Measurements from ENCODE around the gene TACSTD2.
"Not testable (repeated sequence)": the region's sequence is repeated elsewhere in the genome, so short reads cannot be mapped to it uniquely, and the experiment has no call there.

The TACSTD2 gene

DNA sequence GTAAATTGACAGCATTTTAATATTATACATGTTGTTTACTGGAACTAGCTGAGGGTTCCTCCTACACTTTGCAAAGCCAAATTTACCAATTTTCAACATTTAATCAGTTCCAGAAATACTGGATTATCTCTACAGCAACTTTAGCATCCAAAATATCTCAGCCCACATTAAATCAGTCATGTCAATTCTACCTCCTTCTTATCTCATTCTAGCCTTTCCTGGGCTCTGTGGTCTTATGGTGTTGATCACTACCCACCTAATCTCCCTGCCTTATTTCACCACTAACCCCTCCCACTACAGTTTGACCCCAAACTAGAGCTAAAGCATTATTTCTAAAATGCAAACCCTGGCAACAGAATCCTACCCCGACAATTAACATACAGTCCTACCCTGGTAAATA, 33.8 kb downstream of the TACSTD2 start (continued):
- TF ChIP-seq ZBTB1 (tag by site-specific recombination; IDR thresholded peaks at IDR 0.05) (no peak), ZNF280C (tag by site-specific recombination; IDR thresholded peaks at IDR 0.05) (no peak), SP3 (tag by site-specific recombination; IDR thresholded peaks at IDR 0.05) (no peak), ZFP69B (tag by site-specific recombination; IDR thresholded peaks at IDR 0.05) (no peak), ZNF433 (tag by site-specific recombination; IDR thresholded peaks at IDR 0.05; ENCODE audit: low read depth) (no peak), ZNF223 (tag by site-specific recombination; IDR thresholded peaks at IDR 0.05) (no peak), PBX3 (CRISPR knock-in tag; IDR thresholded peaks at IDR 0.05) (no peak), ZBTB20 (tag by site-specific recombination; IDR thresholded peaks at IDR 0.05) (no peak), ZNF747 (tag by site-specific recombination; IDR thresholded peaks at IDR 0.05) (no peak)

GRCh38 chr1:58539553-58539952, 37.5 kb downstream of the TACSTD2 start:
- CTCF ChIA-PET: interaction anchor here (2.2 kb wide), 1 partner anchor 24 kb away, joined by 11 read pairs; no protein-coding TSS in a partner anchor
- TF ChIP-seq ZNF335 (tag by site-specific recombination; conservative IDR thresholded peaks at IDR 0.05) (no peak), MZF1 (tag by site-specific recombination; IDR thresholded peaks at IDR 0.05; ENCODE audit: borderline replicate concordance) (peak; percentile 98; the same call in 1 of the 2 replicates)
- H3K4me3 ChIP-seq (ENCODE audit: low read depth, low read length): no peak overlapping the region
- POLR2A ChIA-PET: no interaction called here
- H3K9me3 ChIP-seq (ENCODE audit: control insufficient read depth, insufficient read depth, low read depth, low read length): no peaks in the 10 kb centered on the region
- no peak overlapping the region for H3K27ac ChIP-seq (ENCODE audit: extremely low read depth, low read depth, low read length)
- H3K4me1 ChIP-seq (ENCODE audit: control insufficient read depth, insufficient read depth, low read length): 0 out of 2 replicates have a peak, but pooled peaks cover 3% of the 10 kb centered on the region
- H3K36me3 ChIP-seq (ENCODE audit: control insufficient read depth in 2 of 2, insufficient read depth in 1 of 2, low read length in 2 of 2): no peaks in the 10 kb centered on the region

DNA sequence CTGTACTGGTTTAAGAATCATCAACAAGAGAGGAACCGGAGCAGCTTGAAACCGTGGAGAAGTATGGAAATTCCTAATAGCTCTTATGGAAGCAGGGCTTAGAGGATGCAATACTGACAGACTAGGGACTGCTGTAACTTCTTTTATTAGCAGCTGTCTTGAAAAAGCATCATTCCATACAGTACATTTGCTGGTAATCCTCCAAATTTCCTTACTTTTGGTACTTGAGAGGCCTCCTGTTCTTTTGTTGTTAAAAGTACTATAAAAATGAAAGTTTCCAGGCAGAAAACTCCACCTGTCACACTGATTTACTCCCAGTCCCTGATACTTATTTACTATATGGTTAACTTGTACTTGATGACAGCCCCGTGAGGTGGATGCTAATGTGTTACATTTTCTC, 38.2 kb downstream of the TACSTD2 start:
- ChIA-PET CTCF (interaction anchor here (2.2 kb wide), 1 partner anchor 23 kb away, joined by 11 read pairs; no protein-coding TSS in a partner anchor), POLR2A (no interaction called here)
- no peaks in the 10 kb centered on the region for H3K9me3 ChIP-seq (ENCODE audit: control insufficient read depth, insufficient read depth, low read depth, low read length)
- H3K36me3 ChIP-seq (ENCODE audit: control insufficient read depth in 2 of 2, insufficient read depth in 1 of 2, low read length in 2 of 2): no peaks in the 10 kb centered on the region
- H3K4me1 ChIP-seq (ENCODE audit: control insufficient read depth, insufficient read depth, low read length): 0 out of 2 replicates have a peak, but pooled peaks cover 3% of the 10 kb centered on the region
- H3K4me3 ChIP-seq (ENCODE audit: low read depth, low read length): no peak overlapping the region
- H3K27ac ChIP-seq (ENCODE audit: extremely low read depth, low read depth, low read length): no peak overlapping the region
- no peak for TF ChIP-seq KLF7 (tag by site-specific recombination; IDR thresholded peaks at IDR 0.05; ENCODE audit: borderline replicate concordance)
- no peak for TF ChIP-seq ZNF175 (tag by site-specific recombination; IDR thresholded peaks at IDR 0.05)

- H3K4me1 ChIP-seq (ENCODE audit: control insufficient read depth, insufficient read depth, low read length); H3K9me3 ChIP-seq (ENCODE audit: control insufficient read depth, insufficient read depth, low read depth, low read length); H3K36me3 ChIP-seq (ENCODE audit: control insufficient read depth in 2 of 2, insufficient read depth in 1 of 2, low read length in 2 of 2); H3K27ac ChIP-seq (ENCODE audit: extremely low read depth, low read depth, low read length); POLR2A ChIA-PET; H3K4me3 ChIP-seq (ENCODE audit: low read depth, low read length); CTCF ChIA-PET: not testable (repeated sequence)
Measured at GRCh38 chr1:58531842-58532241, 45.2 kb downstream of the TACSTD2 start.

DNA sequence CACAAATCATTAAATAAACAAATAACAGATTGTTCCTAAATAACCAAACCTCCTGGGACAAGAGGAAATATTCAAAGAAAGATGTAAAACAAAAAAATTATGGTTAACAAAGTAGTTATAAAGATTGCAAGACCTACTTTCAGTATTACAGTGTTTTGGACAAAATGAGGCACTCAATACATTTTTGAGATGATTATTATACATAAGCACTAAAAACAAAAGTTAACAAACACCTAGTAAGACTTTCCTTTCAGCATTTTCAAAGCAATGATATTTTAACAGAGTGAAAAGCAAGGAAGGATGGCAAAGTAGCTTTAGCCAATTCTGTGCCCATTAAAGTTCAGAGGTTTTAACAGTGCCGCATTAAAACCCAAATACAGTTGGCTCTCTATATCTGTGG, 47.8 kb downstream of the TACSTD2 start:
- CTCF ChIA-PET: interaction anchor here (0.7 to 1.2 kb wide), 2 partner anchors 14 to 1230 kb away, joined by 3 to 7 read pairs; no protein-coding TSS in a partner anchor

More for the DNA sequence above, 47.8 kb downstream of the TACSTD2 start:
- Histone ChIP-seq H3K27ac (ENCODE audit: extremely low read depth, low read depth, low read length) (no peak overlapping the region), H3K4me1 (ENCODE audit: control insufficient read depth, insufficient read depth, low read length) (no peaks in the 10 kb centered on the region), H3K9me3 (ENCODE audit: control insufficient read depth, insufficient read depth, low read depth, low read length) (no peaks in the 10 kb centered on the region), H3K4me3 (ENCODE audit: low read depth, low read length) (no peak overlapping the region), H3K36me3 (ENCODE audit: control insufficient read depth in 2 of 2, insufficient read depth in 1 of 2, low read length in 2 of 2) (no peaks in the 10 kb centered on the region)
- TF ChIP-seq INSM2 (tag by site-specific recombination; IDR thresholded peaks at IDR 0.05): no peak
- no peak for TF ChIP-seq ZNF670 (tag by site-specific recombination; IDR thresholded peaks at IDR 0.05; ENCODE audit: low read depth)
- no peak for TF ChIP-seq KLF16 (tag by site-specific recombination; IDR thresholded peaks at IDR 0.05)
- no peak for TF ChIP-seq ZNF132 (tag by site-specific recombination; IDR thresholded peaks at IDR 0.05; ENCODE audit: borderline replicate concordance)
- no peak for TF ChIP-seq ZNF692 (tag by site-specific recombination; IDR thresholded peaks at IDR 0.05)
- TF ChIP-seq ZNF112 (tag by site-specific recombination; IDR thresholded peaks at IDR 0.05): no peak
- TF ChIP-seq ZNF777 (tag by site-specific recombination; IDR thresholded peaks at IDR 0.05; ENCODE audit: borderline replicate concordance): no peak
- no peak for TF ChIP-seq ZNF555 (tag by site-specific recombination; conservative IDR thresholded peaks at IDR 0.05)
- TF ChIP-seq ZXDB (tag by site-specific recombination; IDR thresholded peaks at IDR 0.05): no peak
- POLR2A ChIA-PET: no interaction called here
